ENCODE results near the gene CUL3.

The CUL3 gene

DNA sequence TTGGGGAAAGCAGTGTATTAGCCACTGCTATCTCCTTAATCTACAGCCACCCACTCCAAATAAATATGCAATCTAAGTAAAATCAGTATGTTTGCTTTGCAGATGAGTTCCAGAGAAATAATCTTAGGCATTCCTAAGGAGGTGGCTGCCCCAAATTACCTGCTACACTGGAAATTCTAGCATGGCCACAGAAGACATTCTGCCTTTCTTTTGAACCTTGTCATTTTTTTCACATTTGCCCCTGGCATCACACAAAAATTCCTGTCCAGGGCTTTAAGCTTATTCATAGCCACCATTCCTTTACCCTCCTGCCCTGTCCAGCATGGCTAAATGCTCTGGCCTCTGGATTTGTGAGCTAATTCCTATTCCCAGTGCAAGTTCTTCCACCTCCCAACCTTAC lies 146.4 kb downstream of the CUL3 start:
- DNase-seq (ENCODE audit: low read depth) = no peak
- TF ChIP-seq, protein P1, sequence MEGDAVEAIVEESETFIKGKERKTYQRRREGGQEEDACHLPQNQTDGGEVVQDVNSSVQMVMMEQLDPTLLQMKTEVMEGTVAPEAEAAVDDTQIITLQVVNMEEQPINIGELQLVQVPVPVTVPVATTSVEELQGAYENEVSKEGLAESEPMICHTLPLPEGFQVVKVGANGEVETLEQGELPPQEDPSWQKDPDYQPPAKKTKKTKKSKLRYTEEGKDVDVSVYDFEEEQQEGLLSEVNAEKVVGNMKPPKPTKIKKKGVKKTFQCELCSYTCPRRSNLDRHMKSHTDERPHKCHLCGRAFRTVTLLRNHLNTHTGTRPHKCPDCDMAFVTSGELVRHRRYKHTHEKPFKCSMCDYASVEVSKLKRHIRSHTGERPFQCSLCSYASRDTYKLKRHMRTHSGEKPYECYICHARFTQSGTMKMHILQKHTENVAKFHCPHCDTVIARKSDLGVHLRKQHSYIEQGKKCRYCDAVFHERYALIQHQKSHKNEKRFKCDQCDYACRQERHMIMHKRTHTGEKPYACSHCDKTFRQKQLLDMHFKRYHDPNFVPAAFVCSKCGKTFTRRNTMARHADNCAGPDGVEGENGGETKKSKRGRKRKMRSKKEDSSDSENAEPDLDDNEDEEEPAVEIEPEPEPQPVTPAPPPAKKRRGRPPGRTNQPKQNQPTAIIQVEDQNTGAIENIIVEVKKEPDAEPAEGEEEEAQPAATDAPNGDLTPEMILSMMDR (conservative IDR thresholded peaks at IDR 0.05; ENCODE audit: low read length) = no peak
- H3K4me3 ChIP-seq (ENCODE audit: low read length) = no peak overlapping the region

DNA sequence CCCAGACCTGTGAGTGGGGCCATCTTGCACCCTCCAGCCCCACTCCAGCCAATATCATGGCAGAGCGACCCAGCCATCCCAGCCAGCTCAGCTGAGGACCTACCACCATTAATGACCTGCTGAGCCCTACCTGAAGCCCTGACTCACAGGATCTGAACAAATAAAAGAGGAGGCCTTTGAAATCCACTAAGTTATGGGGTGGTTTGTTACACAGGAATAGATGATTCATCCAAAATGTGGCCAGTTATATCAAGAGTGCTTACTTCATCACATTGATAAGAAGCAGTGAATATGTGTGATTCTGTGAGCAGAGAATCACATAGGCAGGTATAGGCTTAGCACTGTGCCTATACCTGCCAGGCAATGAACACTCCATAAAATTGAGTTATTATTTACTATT lies 148.5 kb downstream of the CUL3 start:
- TF ChIP-seq, protein P1 (conservative IDR thresholded peaks at IDR 0.05; ENCODE audit: low read length) = no peak
- no peak overlapping the region for H3K4me3 ChIP-seq (ENCODE audit: low read length)
- no peak for DNase-seq (ENCODE audit: low read depth)

DNA sequence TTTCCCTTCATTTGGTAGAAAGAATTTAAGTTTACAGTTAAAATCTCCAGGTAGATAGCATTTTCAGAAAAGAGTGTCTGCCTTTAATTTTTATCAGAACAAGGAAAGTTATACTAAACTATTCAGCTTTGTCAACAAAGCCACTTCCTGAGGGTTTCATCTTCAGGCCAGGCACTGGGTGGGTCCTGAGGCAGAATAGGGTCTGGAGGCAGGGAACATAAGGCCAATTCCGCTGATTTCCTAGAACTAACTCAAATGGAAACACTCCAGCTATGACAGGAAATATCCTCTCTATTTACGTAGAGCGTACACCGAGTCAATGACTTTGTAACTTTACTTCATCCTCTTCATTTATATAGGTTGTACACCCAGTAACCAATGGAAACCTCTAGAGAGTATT lies 150.5 kb downstream of the CUL3 start:
- TF ChIP-seq, protein P1 (conservative IDR thresholded peaks at IDR 0.05; ENCODE audit: low read length) = no peak
- no peak for DNase-seq (ENCODE audit: low read depth)
- H3K4me3 ChIP-seq (ENCODE audit: low read length) = no peak overlapping the region

DNA sequence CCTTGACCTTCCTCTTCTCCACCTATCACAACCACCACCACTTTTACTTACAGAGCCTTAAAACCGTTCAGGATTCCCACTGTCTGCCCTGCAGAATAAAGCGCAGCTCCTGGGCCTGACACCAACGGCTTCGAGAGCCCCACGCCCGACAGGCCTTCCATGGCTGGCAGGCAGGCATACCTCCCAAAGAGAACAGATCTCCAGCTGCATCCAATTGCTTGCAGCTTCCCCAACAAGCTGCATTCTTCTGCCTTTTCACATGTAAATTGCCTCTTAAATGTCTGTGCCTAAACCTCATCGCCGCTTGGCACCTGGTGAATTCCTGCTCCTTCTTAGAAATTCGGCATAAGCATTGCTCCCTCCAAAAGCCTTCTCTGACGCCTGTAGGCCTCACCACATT lies 151.7 kb downstream of the CUL3 start:
- no peak for DNase-seq (ENCODE audit: low read depth)
- no peak overlapping the region for H3K4me3 ChIP-seq (ENCODE audit: low read length)
- TF ChIP-seq, protein P1 (conservative IDR thresholded peaks at IDR 0.05; ENCODE audit: low read length) = no peak

DNA sequence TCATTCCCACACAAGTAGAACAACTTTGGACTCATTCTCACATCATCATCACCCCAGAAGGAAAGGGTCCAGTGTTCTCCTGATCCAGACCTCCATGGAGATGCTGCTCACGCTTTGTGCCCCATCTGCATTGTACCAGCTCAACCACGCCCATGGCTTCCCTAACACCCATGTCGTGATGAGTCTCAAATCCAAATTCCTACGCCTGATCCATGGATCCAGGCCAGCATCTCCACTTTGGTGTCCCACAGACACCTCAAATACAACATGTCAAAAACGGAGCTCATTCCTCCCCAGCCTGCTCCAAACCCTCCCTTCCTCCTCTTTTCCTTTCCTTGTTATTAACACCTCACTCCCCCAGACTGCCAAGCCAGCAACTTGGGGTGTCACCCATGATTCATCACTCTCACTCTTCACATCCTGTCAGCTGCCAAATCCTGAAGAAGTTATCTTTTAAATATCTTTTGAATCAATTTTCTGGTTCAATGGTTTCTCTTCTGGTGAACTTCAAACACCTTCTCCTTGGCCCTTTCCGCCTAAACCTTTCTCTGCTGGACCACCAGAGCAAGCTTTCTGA lies 153.1 kb downstream of the CUL3 start:
- TF ChIP-seq, protein P1 (conservative IDR thresholded peaks at IDR 0.05; ENCODE audit: low read length) = no peak
- H3K4me3 ChIP-seq (ENCODE audit: low read length) = no peak overlapping the region
- no peak for DNase-seq (ENCODE audit: low read depth)

DNA sequence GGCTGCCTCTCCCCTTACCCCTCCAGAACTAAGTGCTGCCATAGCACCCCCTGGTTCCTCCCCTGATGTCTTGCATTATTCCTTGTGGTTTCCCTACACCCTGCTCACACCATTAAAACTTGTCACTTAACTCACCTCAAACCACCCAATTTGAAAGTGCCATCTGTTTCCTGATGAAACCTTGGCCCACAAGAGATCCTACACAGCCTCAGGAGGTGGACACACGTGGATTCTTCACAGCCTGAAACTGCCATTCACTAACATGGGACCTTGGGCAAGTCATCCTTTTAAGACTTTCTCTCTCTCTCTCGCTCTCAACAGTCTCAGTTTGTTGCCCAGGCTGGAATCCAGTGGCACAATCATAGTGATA lies 155.7 kb downstream of the CUL3 start:
- TF ChIP-seq, protein P1 (conservative IDR thresholded peaks at IDR 0.05; ENCODE audit: low read length) = no peak
- H3K4me3 ChIP-seq (ENCODE audit: low read length) = no peak overlapping the region
- DNase-seq (ENCODE audit: low read depth) = no peak

DNA sequence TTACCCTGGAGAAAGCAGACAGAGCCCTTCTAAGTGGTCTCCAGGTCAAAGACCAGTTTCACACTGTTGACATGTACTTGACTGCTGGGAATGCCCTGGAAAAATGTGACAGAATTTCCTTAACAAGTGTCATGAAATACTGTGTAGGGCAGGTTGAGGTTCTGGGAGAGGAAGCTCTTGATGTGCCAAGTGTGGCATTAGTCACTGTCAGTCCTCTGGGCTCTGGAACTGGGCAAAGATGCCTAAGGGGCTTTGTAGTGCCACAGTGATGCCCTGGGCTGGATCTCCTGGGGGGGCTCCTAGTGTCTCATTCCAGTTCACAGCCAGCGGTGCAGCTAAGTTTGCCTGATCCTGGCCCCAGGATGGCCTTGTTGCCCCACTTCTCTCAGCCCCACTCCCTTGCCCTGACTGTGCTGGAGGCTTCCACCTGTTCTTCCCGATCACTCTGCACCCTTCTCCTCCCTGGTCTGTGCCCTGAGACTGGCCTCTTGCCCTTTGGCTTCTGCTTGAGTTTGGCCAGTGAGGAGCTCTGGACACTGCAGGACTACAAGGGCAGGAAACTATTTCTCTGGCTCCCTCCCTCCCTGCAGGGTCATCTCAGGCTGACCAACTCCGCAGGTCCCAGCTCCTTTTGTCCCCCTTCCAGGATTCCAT lies 156.2 kb downstream of the CUL3 start:
- TF ChIP-seq, protein P1 (conservative IDR thresholded peaks at IDR 0.05; ENCODE audit: low read length) = no peak
- H3K4me3 ChIP-seq (ENCODE audit: low read length) = no peak overlapping the region
- DNase-seq (ENCODE audit: low read depth) = no peak

Data from AG10803 (cell line).